SKM-1 (cell line): Measurements from ENCODE around the gene USP43.
"Not testable (repeated sequence)": the region's sequence is repeated elsewhere in the genome, so short reads cannot be mapped to it uniquely, and the experiment has no call there.

Experiments
- DNase-seq: peaks from one replicate; lab custom pipeline; 2025; ENCODE audit not compliant: unreplicated experiment; lab: John Stamatoyannopoulos, UW

The USP43 gene

GRCh38 chr17:9644910-9645751, at the start of gene USP43:
Gene USP43 (plus strand): TSS chr17:9645517. CDS start chr17:9645633, 116 bp downstream.
- no peak for DNase-seq

- DNase-seq, result not testable (repeated sequence)
Observed at GRCh38 chr17:9597638-9598037, 47.7 kb upstream of the USP43 start.

GRCh38 chr17:9598661-9599060, 46.7 kb upstream of the USP43 start:
- DNase-seq, result no peak

- not testable (repeated sequence) for DNase-seq
Observed at GRCh38 chr17:9604583-9604982, 40.7 kb upstream of the USP43 start.

- DNase-seq, result no peak
Observed at GRCh38 chr17:9606453-9606852, 38.9 kb upstream of the USP43 start.

- not testable (repeated sequence) for DNase-seq
Observed at GRCh38 chr17:9607058-9607457, 38.3 kb upstream of the USP43 start.

GRCh38 chr17:9611557-9611956, 33.8 kb upstream of the USP43 start:
- no peak for DNase-seq

- DNase-seq, result no peak
Observed at GRCh38 chr17:9612006-9612405, 33.3 kb upstream of the USP43 start.

GRCh38 chr17:9615486-9615885, 29.8 kb upstream of the USP43 start:
- DNase-seq, result no peak

GRCh38 chr17:9622961-9623360, 22.4 kb upstream of the USP43 start:
- no peak for DNase-seq

- DNase-seq, result no peak
Observed at GRCh38 chr17:9628509-9628908, 16.8 kb upstream of the USP43 start.

- no peak for DNase-seq
Observed at GRCh38 chr17:9632741-9633140, 12.6 kb upstream of the USP43 start.

- no peak for DNase-seq
Observed at GRCh38 chr17:9635340-9635739, 10.0 kb upstream of the USP43 start.

GRCh38 chr17:9636501-9636900, 8.8 kb upstream of the USP43 start:
- no peak for DNase-seq

- not testable (repeated sequence) for DNase-seq
Observed at GRCh38 chr17:9640388-9640787, 4.9 kb upstream of the USP43 start.

- DNase-seq, result no peak
Observed at GRCh38 chr17:9643611-9644010, 1.7 kb upstream of the USP43 start.

- DNase-seq, result peak; percentile 9
Observed at GRCh38 chr17:9645851-9646545, 681 bp downstream of the USP43 start.

- DNase-seq, result no peak
Observed at GRCh38 chr17:9646546-9646885, 1.2 kb downstream of the USP43 start.

GRCh38 chr17:9647014-9647413, 1.7 kb downstream of the USP43 start:
- no peak for DNase-seq

- DNase-seq, result no peak
Observed at GRCh38 chr17:9648521-9649110, 3.3 kb downstream of the USP43 start.

- DNase-seq, result no peak
Observed at GRCh38 chr17:9658593-9659211, 13.4 kb downstream of the USP43 start.

GRCh38 chr17:9661027-9661426, 15.7 kb downstream of the USP43 start:
- DNase-seq, result no peak
